Measurements from ENCODE around the gene SYNGR2.

Gene SYNGR2

GRCh38 chr17:78186692-78187595 is 18.6 kb downstream of the SYNGR2 start, which contains the start of the genes AFMID and TK1:
TSS of gene AFMID (plus strand) at chr17:78187362. CDS start at chr17:78187371, 9 bp downstream.
TSS of gene TK1 (minus strand) at chr17:78187052. CDS start at chr17:78186994, 58 bp downstream.
- FAIRE-seq (peak; percentile 94), DNase-seq (ENCODE audit: extremely low spot score, insufficient read length, low read depth) (peak; percentile 97)

GRCh38 chr17:78196716-78197115 is 28.3 kb downstream of the SYNGR2 start:
- no peak for DNase-seq (ENCODE audit: extremely low spot score, insufficient read length, low read depth)
- FAIRE-seq: no peak

DNA sequence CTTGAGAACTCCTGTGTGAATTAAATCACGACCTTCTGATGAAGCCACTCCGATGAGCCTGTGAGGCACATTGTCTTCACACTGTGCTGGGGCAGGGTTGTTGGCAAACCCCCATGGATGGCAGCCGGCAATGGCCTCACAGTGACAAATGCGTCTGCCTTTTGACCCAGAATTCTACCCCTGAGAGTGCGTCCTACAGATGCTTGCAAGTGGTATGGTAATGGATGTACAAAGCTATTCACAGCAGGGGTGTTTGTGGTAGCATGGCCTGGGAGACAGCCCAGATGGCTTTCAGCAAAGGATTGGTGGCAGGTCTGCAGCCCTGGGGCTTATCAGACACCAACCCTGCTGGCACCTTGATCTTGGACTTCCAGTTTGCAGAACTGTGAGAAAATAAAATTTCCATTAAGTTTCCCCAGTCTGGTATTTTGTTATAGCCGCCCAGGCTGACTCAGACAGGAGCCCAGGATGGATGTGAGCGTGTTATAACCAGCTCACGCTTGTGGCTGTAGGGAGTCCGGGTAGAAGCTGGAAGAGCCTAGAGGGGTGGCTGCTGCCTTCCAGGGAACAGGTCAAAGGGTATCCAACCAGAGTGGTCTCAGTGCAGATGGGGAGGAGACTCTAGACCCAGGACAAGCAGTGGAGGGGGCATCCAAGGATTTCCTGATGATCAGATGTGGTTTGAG is 28.9 kb downstream of the SYNGR2 start:
- FAIRE-seq (no peak), DNase-seq (ENCODE audit: extremely low spot score, insufficient read length, low read depth) (no peak)

DNA sequence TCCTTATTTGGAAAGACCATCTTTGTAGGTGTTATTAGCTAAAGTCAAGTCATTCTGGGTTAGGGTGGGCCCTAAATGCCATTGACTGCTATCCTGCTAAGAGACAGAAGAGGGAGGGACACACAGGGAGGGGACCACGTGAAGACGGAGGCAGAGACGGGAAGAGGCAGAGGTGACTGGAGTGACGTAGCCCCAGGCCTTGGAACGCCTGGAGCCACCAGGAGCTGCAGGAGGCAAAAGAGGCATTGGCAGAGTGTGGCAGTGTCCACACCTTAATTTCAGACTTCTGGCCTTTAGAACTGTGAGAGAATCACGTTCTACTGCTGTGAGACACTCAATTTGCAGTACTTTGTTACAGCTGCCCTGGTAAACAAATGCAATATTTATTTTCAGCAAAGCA is 32.1 kb downstream of the SYNGR2 start:
- FAIRE-seq (no peak), DNase-seq (ENCODE audit: extremely low spot score, insufficient read length, low read depth) (no peak)

DNA sequence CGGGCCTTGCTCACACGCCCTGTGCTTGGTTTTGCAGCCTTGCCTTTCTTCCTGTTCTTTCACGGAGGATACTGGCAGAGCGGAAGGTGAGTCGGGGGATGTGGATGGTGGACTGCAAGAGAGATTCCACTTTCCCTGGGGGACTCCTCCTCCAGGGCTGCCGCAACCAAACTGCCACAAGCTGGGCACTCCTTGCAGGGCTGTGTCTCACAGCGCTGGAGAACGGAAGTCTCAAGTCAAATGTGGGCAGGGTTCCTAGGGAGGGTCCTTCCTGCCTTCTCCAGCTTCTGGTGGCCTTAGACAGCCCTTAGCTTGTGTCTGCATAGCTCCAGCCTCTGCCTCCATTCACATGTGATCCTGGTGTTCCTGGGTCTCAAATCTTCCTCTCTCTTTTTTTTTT is 34.3 kb downstream of the SYNGR2 start:
- no peak for DNase-seq (ENCODE audit: extremely low spot score, insufficient read length, low read depth)
- FAIRE-seq: no peak

DNA sequence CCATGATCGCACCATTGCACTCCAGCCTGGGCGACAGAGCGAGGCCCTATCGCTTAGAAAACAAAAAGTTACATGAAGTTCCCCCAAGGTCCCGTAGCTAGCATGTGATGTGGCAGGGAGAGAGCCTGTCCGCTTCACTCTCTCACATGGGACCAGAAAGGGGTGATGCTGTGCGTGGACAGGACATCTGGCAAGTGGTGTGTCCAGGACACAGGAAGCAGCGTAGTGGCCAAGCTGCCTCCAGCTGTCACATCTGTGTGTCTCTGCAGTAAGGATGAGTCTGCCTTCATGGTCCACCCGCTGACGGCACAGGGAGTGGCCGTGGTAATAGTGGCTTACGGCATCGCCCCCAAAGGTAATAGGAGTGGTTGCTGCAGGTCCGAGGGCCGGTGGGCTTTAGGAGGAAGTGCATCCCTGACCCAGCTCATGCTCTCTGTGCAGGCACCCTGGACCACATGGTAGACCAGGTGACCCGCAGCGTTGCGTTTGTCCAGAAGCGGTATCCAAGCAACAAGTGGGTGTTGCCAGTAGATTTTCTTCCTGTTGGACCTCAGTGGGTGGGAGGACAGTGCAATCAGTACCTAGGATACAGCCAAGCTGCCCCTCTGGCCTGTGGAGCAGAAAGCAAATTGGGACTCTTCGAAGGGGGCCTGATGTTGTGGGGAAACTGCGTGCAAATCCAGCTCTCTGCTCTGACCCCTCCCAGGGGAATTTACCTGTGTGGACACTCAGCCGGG is 36.2 kb downstream of the SYNGR2 start:
- FAIRE-seq: no peak
- DNase-seq (ENCODE audit: extremely low spot score, insufficient read length, low read depth): no peak

GRCh38 chr17:78205124-78205775 is 36.9 kb downstream of the SYNGR2 start:
- no peak for FAIRE-seq
- DNase-seq (ENCODE audit: extremely low spot score, insufficient read length, low read depth): no peak

DNA sequence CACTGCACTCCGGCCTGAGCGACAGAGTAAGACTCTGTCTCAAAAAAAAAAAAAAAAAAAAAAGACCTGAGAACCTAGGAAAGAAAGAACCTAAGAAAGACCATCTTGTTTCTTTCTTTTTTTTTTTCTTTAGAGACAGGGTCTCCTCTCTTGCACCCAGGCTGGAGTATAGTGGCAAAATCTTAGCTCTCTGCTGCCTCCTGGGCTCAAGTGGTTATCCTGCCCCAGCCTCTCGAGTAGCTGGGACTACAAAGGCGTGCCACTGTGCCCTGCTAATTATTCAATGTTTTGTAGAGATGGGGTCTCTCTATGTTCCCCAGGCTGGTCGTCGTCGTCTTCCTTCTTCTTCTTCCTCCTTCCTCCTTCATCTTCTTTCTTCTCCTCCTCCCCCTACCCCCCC is 37.9 kb downstream of the SYNGR2 start:
- FAIRE-seq (no peak), DNase-seq (ENCODE audit: extremely low spot score, insufficient read length, low read depth) (no peak)

DNA sequence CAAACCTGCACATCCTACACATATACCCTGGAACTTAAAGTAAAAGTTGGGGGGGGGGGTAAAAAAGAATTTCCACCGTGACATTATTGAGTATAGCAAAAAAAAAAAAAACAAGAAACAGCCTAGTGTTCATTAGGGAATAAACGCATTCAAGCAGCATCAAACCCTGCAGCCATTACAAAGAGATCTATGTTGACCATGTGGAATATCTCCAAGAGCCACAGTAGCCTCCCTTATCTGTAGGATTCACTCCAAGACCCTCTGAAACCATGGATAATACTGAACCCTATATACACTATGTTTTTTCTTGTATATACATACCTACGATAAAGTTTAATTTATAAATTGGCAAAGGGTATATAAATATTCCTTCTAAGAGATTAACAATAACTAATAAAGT is 40.1 kb downstream of the SYNGR2 start:
- DNase-seq (ENCODE audit: extremely low spot score, insufficient read length, low read depth) (no peak), FAIRE-seq (no peak)

GRCh38 chr17:78210111-78210510 is 41.7 kb downstream of the SYNGR2 start:
- DNase-seq (ENCODE audit: extremely low spot score, insufficient read length, low read depth) (no peak), FAIRE-seq (no peak)

DNA sequence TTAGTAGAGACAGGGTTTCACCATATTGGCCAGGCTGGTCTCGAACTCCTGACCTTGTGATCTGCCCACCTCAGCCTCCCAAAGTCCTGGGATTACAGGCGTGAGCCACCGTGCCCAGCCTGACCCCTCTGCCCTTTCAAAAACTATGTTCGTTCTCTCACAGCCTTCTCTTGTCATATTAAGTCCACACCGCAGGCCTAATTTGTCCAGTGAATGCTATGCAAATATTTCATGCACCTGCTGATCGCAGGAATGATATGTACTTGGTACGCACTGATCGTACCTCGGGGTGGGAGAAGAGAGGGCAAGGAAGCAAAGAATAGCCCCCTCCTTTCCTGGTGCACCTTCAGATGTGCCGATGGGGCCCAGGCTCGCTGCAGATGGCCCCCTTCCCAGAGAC is 42.7 kb downstream of the SYNGR2 start:
- FAIRE-seq (no peak), DNase-seq (ENCODE audit: extremely low spot score, insufficient read length, low read depth) (no peak)

GRCh38 chr17:78214016-78214705 is 45.8 kb downstream of the SYNGR2 start, which contains the start of gene BIRC5:
TSS of gene BIRC5 (plus strand) at chr17:78214253. CDS start at chr17:78214317, 64 bp downstream.
- peak; percentile 67 for FAIRE-seq
- DNase-seq (ENCODE audit: extremely low spot score, insufficient read length, low read depth): peak; percentile 98

- no peak for FAIRE-seq
These were observed 46.3 kb downstream of the SYNGR2 start for GRCh38 chr17:78214706-78215061.

DNA sequence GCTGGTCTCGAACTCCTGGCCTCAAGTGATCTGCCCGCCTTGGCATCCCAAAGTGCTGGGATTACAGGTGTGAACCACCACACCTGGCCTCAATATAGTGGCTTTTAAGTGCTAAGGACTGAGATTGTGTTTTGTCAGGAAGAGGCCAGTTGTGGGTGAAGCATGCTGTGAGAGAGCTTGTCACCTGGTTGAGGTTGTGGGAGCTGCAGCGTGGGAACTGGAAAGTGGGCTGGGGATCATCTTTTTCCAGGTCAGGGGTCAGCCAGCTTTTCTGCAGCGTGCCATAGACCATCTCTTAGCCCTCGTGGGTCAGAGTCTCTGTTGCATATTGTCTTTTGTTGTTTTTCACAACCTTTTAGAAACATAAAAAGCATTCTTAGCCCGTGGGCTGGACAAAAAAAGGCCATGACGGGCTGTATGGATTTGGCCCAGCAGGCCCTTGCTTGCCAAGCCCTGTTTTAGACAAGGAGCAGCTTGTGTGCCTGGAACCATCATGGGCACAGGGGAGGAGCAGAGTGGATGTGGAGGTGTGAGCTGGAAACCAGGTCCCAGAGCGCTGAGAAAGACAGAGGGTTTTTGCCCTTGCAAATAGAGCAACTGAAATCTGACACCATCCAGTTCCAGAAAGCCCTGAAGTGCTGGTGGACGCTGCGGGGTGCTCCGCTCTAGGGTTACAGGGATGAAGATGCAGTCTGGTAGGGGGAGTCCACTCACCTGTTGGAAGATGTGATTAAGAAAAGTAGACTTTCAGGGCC is 51.2 kb downstream of the SYNGR2 start:
- FAIRE-seq (no peak), DNase-seq (ENCODE audit: extremely low spot score, insufficient read length, low read depth) (no peak)

More at GRCh38 chr17:78214706-78215061, 46.3 kb downstream of the SYNGR2 start:
- no peak for DNase-seq (ENCODE audit: extremely low spot score, insufficient read length, low read depth)

Measured in GM18507 (cell line).